Cerebellar nuclear complex (tissue), 1 donor: ENCODE measurements around the gene KCNAB3.

Source experiments
- DNase-seq, 2 experiments: peaks; one replicate each; lab custom pipeline; 2025; lab: John Stamatoyannopoulos, UW

KCNAB3 gene

GRCh38 chr17:7878234-7878633 lies 51.4 kb downstream of the KCNAB3 start:
- DNase-seq, result no peak

GRCh38 chr17:7875804-7876370 lies 53.8 kb downstream of the KCNAB3 start:
- no peak for DNase-seq

- no peak for DNase-seq
Observed at GRCh38 chr17:7873051-7873450, 56.6 kb downstream of the KCNAB3 start.
